Skeletal muscle cell (primary cell): ENCODE results near the gene MYBPC2.

Experiments used
- DNase-seq: peaks from one replicate; pipeline ENCODE4 v3.0.0-alpha.2; 2010; ENCODE audit warnings: low read depth
- H3K4me3 ChIP-seq: 2 replicates; pipeline ENCODE4 v1.5.1; 2011; ENCODE audit warnings: low read depth, mild to moderate bottlenecking, control low read depth, low read length, moderate library complexity

The MYBPC2 gene

GRCh38 chr19:50406156-50406820, 26.4 kb upstream of the MYBPC2 start:
- no peak overlapping the region for H3K4me3 ChIP-seq
- no peak for DNase-seq

GRCh38 chr19:50406829-50407228, 25.9 kb upstream of the MYBPC2 start:
- H3K4me3 ChIP-seq = no peak overlapping the region
- DNase-seq = no peak

GRCh38 chr19:50409347-50409746, 23.3 kb upstream of the MYBPC2 start:
- no peak for DNase-seq
- H3K4me3 ChIP-seq = no peak overlapping the region

- no peak for DNase-seq
- no peak overlapping the region for H3K4me3 ChIP-seq
These were observed 22.6 kb upstream of the MYBPC2 start for GRCh38 chr19:50410109-50410508.

- H3K4me3 ChIP-seq = no peak overlapping the region
- no peak for DNase-seq
These were observed 20.3 kb upstream of the MYBPC2 start for GRCh38 chr19:50412419-50412818.

GRCh38 chr19:50413096-50413495, 19.6 kb upstream of the MYBPC2 start:
- DNase-seq = no peak
- H3K4me3 ChIP-seq = no peak overlapping the region

GRCh38 chr19:50413531-50413930, 19.2 kb upstream of the MYBPC2 start:
- H3K4me3 ChIP-seq = no peak overlapping the region
- DNase-seq = no peak

GRCh38 chr19:50414864-50415660, 17.6 kb upstream of the MYBPC2 start:
- DNase-seq = no peak
- no peak overlapping the region for H3K4me3 ChIP-seq

GRCh38 chr19:50415661-50416033, 17.0 kb upstream of the MYBPC2 start:
- no peak overlapping the region for H3K4me3 ChIP-seq

GRCh38 chr19:50416034-50416977, 16.4 kb upstream of the MYBPC2 start:
- no peak overlapping the region for H3K4me3 ChIP-seq

More at GRCh38 chr19:50415661-50416033, 17.0 kb upstream of the MYBPC2 start:
- DNase-seq = no peak

GRCh38 chr19:50417111-50418081, 15.3 kb upstream of the MYBPC2 start:
- no peak overlapping the region for H3K4me3 ChIP-seq
- DNase-seq = no peak

More at GRCh38 chr19:50416034-50416977, 16.4 kb upstream of the MYBPC2 start:
- no peak for DNase-seq

- H3K4me3 ChIP-seq = no peak within 1 kb of the TSS
- DNase-seq = no peak
These were observed 14.3 kb upstream of the MYBPC2 start, which contains the start of gene SPIB for GRCh38 chr19:50418176-50419021. Gene SPIB (plus strand): TSS chr19:50418938. CDS start chr19:50418963, 25 bp downstream.

- no peak for DNase-seq
- no peak overlapping the region for H3K4me3 ChIP-seq
These were observed 13.6 kb upstream of the MYBPC2 start for GRCh38 chr19:50419022-50419579.

GRCh38 chr19:50419580-50420035, 13.1 kb upstream of the MYBPC2 start:
- DNase-seq = no peak
- H3K4me3 ChIP-seq = no peak overlapping the region

- no peak overlapping the region for H3K4me3 ChIP-seq
- DNase-seq = no peak
These were observed 12.6 kb upstream of the MYBPC2 start for GRCh38 chr19:50420127-50420526.

GRCh38 chr19:50420808-50421207, 11.9 kb upstream of the MYBPC2 start:
- DNase-seq = no peak
- no peak overlapping the region for H3K4me3 ChIP-seq
